ENCODE results near the gene PRKCH.

The PRKCH gene

GRCh38 chr14:61519106-61519505, 197.7 kb downstream of the PRKCH start:
- TF ChIP-seq SPI1 (IDR thresholded peaks at IDR 0.05; ENCODE audit: borderline replicate concordance, low read depth), result no peak
- TF ChIP-seq GABPA (IDR thresholded peaks at IDR 0.05; ENCODE audit: low read depth), result no peak
- TF ChIP-seq, protein P1, sequence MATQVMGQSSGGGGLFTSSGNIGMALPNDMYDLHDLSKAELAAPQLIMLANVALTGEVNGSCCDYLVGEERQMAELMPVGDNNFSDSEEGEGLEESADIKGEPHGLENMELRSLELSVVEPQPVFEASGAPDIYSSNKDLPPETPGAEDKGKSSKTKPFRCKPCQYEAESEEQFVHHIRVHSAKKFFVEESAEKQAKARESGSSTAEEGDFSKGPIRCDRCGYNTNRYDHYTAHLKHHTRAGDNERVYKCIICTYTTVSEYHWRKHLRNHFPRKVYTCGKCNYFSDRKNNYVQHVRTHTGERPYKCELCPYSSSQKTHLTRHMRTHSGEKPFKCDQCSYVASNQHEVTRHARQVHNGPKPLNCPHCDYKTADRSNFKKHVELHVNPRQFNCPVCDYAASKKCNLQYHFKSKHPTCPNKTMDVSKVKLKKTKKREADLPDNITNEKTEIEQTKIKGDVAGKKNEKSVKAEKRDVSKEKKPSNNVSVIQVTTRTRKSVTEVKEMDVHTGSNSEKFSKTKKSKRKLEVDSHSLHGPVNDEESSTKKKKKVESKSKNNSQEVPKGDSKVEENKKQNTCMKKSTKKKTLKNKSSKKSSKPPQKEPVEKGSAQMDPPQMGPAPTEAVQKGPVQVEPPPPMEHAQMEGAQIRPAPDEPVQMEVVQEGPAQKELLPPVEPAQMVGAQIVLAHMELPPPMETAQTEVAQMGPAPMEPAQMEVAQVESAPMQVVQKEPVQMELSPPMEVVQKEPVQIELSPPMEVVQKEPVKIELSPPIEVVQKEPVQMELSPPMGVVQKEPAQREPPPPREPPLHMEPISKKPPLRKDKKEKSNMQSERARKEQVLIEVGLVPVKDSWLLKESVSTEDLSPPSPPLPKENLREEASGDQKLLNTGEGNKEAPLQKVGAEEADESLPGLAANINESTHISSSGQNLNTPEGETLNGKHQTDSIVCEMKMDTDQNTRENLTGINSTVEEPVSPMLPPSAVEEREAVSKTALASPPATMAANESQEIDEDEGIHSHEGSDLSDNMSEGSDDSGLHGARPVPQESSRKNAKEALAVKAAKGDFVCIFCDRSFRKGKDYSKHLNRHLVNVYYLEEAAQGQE (IDR thresholded peaks at IDR 0.05; ENCODE audit: insufficient replicate concordance, low read depth), result no peak
- no peak for TF ChIP-seq POLR2AphosphoS5 (IDR thresholded peaks at IDR 0.05; ENCODE audit: low read depth)
- TF ChIP-seq CTCF (IDR thresholded peaks at IDR 0.05; ENCODE audit: insufficient read depth, low read length), result no peak
- DNase-seq (ENCODE audit: low read depth in 1 of 2, low spot score in 1 of 2), result no peak
- no peaks in the 10 kb centered on the region for H3K27me3 ChIP-seq (ENCODE audit: insufficient read depth, poor library complexity, severe bottlenecking)
- no peak overlapping the region for H3K27ac ChIP-seq (replicated peaks)
- H3K4me3 ChIP-seq (replicated peaks; ENCODE audit: insufficient read depth, low read length), result no peak overlapping the region

GRCh38 chr14:61519735-61520134, 198.4 kb downstream of the PRKCH start:
- H3K4me3 ChIP-seq (replicated peaks; ENCODE audit: insufficient read depth, low read length), result no peak overlapping the region
- no peak overlapping the region for H3K27ac ChIP-seq (replicated peaks)
- TF ChIP-seq GABPA (IDR thresholded peaks at IDR 0.05; ENCODE audit: low read depth), result no peak
- no peaks in the 10 kb centered on the region for H3K27me3 ChIP-seq (ENCODE audit: insufficient read depth, poor library complexity, severe bottlenecking)
- no peak for DNase-seq (ENCODE audit: low read depth in 1 of 2, low spot score in 1 of 2)

- TF ChIP-seq GABPA (IDR thresholded peaks at IDR 0.05; ENCODE audit: low read depth) (no peak), SPI1 (IDR thresholded peaks at IDR 0.05; ENCODE audit: borderline replicate concordance, low read depth) (no peak)
Measured at GRCh38 chr14:61520576-61520975, 199.2 kb downstream of the PRKCH start.

DNA sequence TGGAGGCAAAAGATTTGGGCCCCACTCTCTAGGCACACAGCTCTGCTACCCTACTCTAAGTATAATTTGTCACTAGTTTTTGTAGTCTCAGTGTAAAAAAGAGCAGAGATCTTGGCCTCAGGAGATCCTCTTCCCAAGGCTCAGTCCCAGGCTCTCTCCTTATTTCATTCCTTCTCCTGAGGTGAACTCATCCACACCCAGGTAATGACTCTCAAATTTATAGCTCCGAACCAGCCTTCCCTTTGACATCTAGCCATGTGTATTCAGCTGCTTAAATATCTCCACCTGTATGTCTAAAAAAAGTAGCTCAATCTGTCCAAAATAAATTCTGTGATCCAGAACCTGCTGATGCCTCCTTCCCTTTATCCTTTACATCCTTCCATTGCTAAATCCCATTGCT, 200.4 kb downstream of the PRKCH start:
- H3K27me3 ChIP-seq (ENCODE audit: insufficient read depth, poor library complexity, severe bottlenecking), result no peaks in the 10 kb centered on the region
- DNase-seq (ENCODE audit: low read depth in 1 of 2, low spot score in 1 of 2), result no peak
- H3K27ac ChIP-seq (replicated peaks), result no peak overlapping the region
- TF ChIP-seq, protein P1 (IDR thresholded peaks at IDR 0.05; ENCODE audit: insufficient replicate concordance, low read depth), result no peak
- TF ChIP-seq POLR2AphosphoS5 (IDR thresholded peaks at IDR 0.05; ENCODE audit: low read depth) (no peak), SPI1 (IDR thresholded peaks at IDR 0.05; ENCODE audit: borderline replicate concordance, low read depth) (no peak), GABPA (IDR thresholded peaks at IDR 0.05; ENCODE audit: low read depth) (no peak), CTCF (IDR thresholded peaks at IDR 0.05; ENCODE audit: insufficient read depth, low read length) (no peak)
- H3K4me3 ChIP-seq (replicated peaks; ENCODE audit: insufficient read depth, low read length), result no peak overlapping the region

More at GRCh38 chr14:61520576-61520975, 199.2 kb downstream of the PRKCH start:
- H3K27ac ChIP-seq (replicated peaks), result no peak overlapping the region
- DNase-seq (ENCODE audit: low read depth in 1 of 2, low spot score in 1 of 2), result no peak
- H3K4me3 ChIP-seq (replicated peaks; ENCODE audit: insufficient read depth, low read length), result no peak overlapping the region
- no peaks in the 10 kb centered on the region for H3K27me3 ChIP-seq (ENCODE audit: insufficient read depth, poor library complexity, severe bottlenecking)

DNA sequence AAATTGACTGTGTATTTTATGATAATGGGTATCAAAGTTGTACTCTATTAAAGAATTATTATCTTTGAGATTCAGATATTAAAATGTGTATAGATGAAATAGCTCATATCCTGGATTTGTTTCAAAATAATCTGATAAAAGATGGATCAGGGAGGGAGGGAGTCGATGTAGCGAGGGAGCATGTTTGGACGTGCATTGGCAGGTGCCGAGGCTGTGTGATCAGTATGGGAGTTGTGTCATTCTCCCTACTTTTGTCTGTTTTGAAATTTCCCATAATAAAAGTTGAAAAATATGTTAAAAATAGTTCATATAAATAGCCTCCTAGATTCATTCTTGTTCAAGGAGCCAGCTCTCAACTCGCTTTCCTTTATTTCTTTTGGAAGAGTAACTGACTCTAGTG, 202.4 kb downstream of the PRKCH start:
- TF ChIP-seq SPI1 (IDR thresholded peaks at IDR 0.05; ENCODE audit: borderline replicate concordance, low read depth), result no peak
- TF ChIP-seq, protein P1 (IDR thresholded peaks at IDR 0.05; ENCODE audit: insufficient replicate concordance, low read depth), result no peak
- TF ChIP-seq CTCF (IDR thresholded peaks at IDR 0.05; ENCODE audit: insufficient read depth, low read length), result no peak
- no peak for TF ChIP-seq GABPA (IDR thresholded peaks at IDR 0.05; ENCODE audit: low read depth)
- TF ChIP-seq POLR2AphosphoS5 (IDR thresholded peaks at IDR 0.05; ENCODE audit: low read depth), result no peak
- Histone ChIP-seq H3K27me3 (ENCODE audit: insufficient read depth, poor library complexity, severe bottlenecking) (no peaks in the 10 kb centered on the region), H3K4me3 (replicated peaks; ENCODE audit: insufficient read depth, low read length) (no peak overlapping the region), H3K27ac (replicated peaks) (no peak overlapping the region)
- no peak for DNase-seq (ENCODE audit: low read depth in 1 of 2, low spot score in 1 of 2)
